RWPE1 (cell line): ENCODE data around the gene ZBTB5.
A peak's percentile ranks its signal among the peaks of the same experiment; 100 is the strongest.

ENCODE experiments used
- CTCF ChIA-PET: fragments of 350-600 bp; sonication (Branson Sonifier 250); formaldehyde crosslinking; extraction: SDS; loops from one replicate; lab custom pipeline; 2021; lab: Yijun Ruan, JAX
- POLR2A ChIA-PET: fragments of 400-600 bp; formaldehyde crosslinking; extraction: SDS; loops from one replicate; lab custom pipeline; 2020; ENCODE audit warnings: antibody characterized with exemption; ENCODE audit not compliant: low non-redundant PET; lab: Yijun Ruan, JAX
- DNase-seq: peaks from one replicate; pipeline ENCODE4 v3.0.0; 2012; ENCODE audit warnings: low spot score
- H3K27ac ChIP-seq: fragments of 450-650 bp; 2 replicates; pipeline ENCODE4 v1.5.1; 2017
- CTCF ChIP-seq: fragments of 450-650 bp; conservative IDR thresholded peaks from 2 replicates; pipeline ENCODE4 v1.5.1; 2017; ENCODE audit warnings: low read depth, mild to moderate bottlenecking

The ZBTB5 gene

GRCh38 chr9:37508834-37509206 lies 43.6 kb upstream of the ZBTB5 start:
- TF ChIP-seq CTCF: no peak
- CTCF ChIA-PET: interaction anchor here (0.7 kb wide), 2 partner anchors 51 to 837 kb away, joined by 3 read pairs; no protein-coding TSS in a partner anchor
- no peak for DNase-seq
- POLR2A ChIA-PET: no interaction called here
- H3K27ac ChIP-seq: peak overlapping the region; percentile 31

- no peak for DNase-seq
- ChIA-PET CTCF (interaction anchor here (0.7 kb wide), 1 partner anchor 837 kb away, joined by 3 read pairs; no protein-coding TSS in a partner anchor), POLR2A (no interaction called here)
- no peak for TF ChIP-seq CTCF
- peak overlapping the region; percentile 31 for H3K27ac ChIP-seq
Observed at GRCh38 chr9:37508135-37508833, 43.0 kb upstream of the ZBTB5 start.

- CTCF ChIA-PET: no interaction called here
- POLR2A ChIA-PET: no interaction called here
- DNase-seq: no peak
- no peak for TF ChIP-seq CTCF
- H3K27ac ChIP-seq: peak overlapping the region; percentile 31
Observed at GRCh38 chr9:37507566-37508134, 42.4 kb upstream of the ZBTB5 start.

GRCh38 chr9:37504605-37505004 lies 39.4 kb upstream of the ZBTB5 start:
- DNase-seq: no peak
- peak overlapping the region; percentile 22; the same call in 1 of the 2 replicates for H3K27ac ChIP-seq
- POLR2A ChIA-PET: no interaction called here
- no peak for TF ChIP-seq CTCF
- CTCF ChIA-PET: interaction anchor here (0.6 to 0.9 kb wide), 2 partner anchors 23 to 87 kb away, joined by 4 to 6 read pairs; no protein-coding TSS in a partner anchor

GRCh38 chr9:37503736-37504135 lies 38.5 kb upstream of the ZBTB5 start:
- peak overlapping the region; percentile 22 for H3K27ac ChIP-seq
- ChIA-PET CTCF (interaction anchor here (0.9 kb wide), 1 partner anchor 22 kb away, joined by 4 read pairs; no protein-coding TSS in a partner anchor), POLR2A (interaction anchor here (0.6 kb wide), 1 partner anchor 261 kb away, joined by 3 read pairs; no protein-coding TSS in a partner anchor)
- no peak for DNase-seq
- no peak for TF ChIP-seq CTCF

GRCh38 chr9:37501957-37502596 lies 36.8 kb upstream of the ZBTB5 start:
- TF ChIP-seq CTCF: no peak
- no peak overlapping the region for H3K27ac ChIP-seq

More at GRCh38 chr9:37501957-37502596, 36.8 kb upstream of the ZBTB5 start:
- DNase-seq: no peak
- POLR2A ChIA-PET: no interaction called here
- CTCF ChIA-PET: no interaction called here
